T-helper 22 cell (primary cell): ENCODE measurements around the gene FSHB.
"Not testable (repeated sequence)": the region's sequence is repeated elsewhere in the genome, so short reads cannot be mapped to it uniquely, and the experiment has no call there.

Experiments used
- DNase-seq: peaks from one replicate; pipeline ENCODE4 v3.0.0-alpha.2; 2020; ENCODE audit warnings: low read depth

The FSHB gene

DNA sequence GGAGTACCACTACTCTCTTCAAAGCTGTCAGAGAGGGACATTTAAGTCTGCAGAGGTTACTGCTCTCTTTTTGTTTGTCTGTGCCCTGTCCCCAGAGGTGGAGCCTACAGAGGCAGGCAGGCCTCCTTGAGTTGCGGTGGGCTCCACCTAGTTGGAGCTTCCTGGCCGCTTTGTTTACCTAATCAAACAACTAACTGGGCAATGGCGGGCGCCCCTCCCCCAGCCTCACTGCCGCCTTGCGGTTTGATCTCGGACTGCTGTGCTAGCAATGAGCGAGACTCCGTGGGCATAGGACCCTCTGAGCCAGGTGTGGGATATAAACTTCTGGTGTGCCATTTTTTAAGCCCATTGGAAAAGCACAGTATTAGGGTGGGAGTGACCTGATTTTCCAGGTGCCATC is 37.8 kb downstream of the FSHB start:
- DNase-seq: not testable (repeated sequence)

GRCh38 chr11:30270671-30271070 is 39.9 kb downstream of the FSHB start:
- DNase-seq: no peak

DNA sequence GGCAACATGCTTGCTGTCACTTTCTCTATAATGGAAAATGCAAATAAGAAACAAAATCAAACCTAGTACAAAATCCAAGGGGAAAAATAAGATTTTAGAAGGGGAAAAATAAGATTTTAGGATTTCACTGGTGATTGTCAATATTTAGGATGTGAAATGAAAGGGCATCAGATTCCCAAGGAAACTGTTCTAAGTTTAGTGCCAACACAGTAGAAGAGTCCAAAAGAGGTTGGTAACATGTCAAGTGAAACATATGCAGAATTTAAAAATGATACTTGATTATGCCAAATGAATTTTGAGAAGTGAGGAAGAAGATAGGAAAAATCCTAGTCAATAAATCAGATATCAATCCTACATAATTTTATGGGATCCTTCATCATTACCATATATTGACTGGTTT is 46.4 kb downstream of the FSHB start:
- no peak for DNase-seq

GRCh38 chr11:30279796-30280195 is 49.0 kb downstream of the FSHB start:
- no peak for DNase-seq

GRCh38 chr11:30281476-30282288 is 50.9 kb downstream of the FSHB start:
- DNase-seq: no peak

GRCh38 chr11:30282289-30282631 is 51.4 kb downstream of the FSHB start:
- no peak for DNase-seq
